Lung microvascular endothelial cell (primary cell): ENCODE data around the gene ZNF91. TPM values are rescaled to one million over a fixed set of nuclear protein-coding genes. Genes with fewer than 3 reads are reported as not detected.
"Not testable (repeated sequence)": the region's sequence is repeated elsewhere in the genome, so short reads cannot be mapped to it uniquely, and the experiment has no call there.

Experiments
- DNase-seq, 2 donors: peaks; one replicate each; pipeline versions ENCODE4 v3.0.0 to v3.0.0-alpha.2; 2010; ENCODE audit warnings: low read depth in 2 of 2
- total RNA-seq: library from RNA; depleted of rRNA; stranded (reverse); fragments of >200 nt; gene quantifications from 2 replicates; pipeline ENCODE4 v1.2.1, GENCODE V29; 2014

The ZNF91 gene
- total RNA-seq, 1 donor from 2014 or later, result 11.1 TPM

- not testable (repeated sequence) for DNase-seq
Measured at GRCh38 chr19:23318941-23319340, 76.3 kb downstream of the ZNF91 start.

GRCh38 chr19:23318143-23318542 lies 77.1 kb downstream of the ZNF91 start:
- no peak for DNase-seq

GRCh38 chr19:23315286-23315685 lies 80.0 kb downstream of the ZNF91 start:
- no peak for DNase-seq

GRCh38 chr19:23314505-23315251 lies 80.6 kb downstream of the ZNF91 start:
- DNase-seq, result no peak

- no peak for DNase-seq
Measured at GRCh38 chr19:23313196-23313595, 82.1 kb downstream of the ZNF91 start.

- DNase-seq, result no peak
Measured at GRCh38 chr19:23312515-23312914, 82.8 kb downstream of the ZNF91 start.

- DNase-seq, result no peak
Measured at GRCh38 chr19:23311551-23311950, 83.7 kb downstream of the ZNF91 start.

- no peak for DNase-seq
Measured at GRCh38 chr19:23310729-23311211, 84.5 kb downstream of the ZNF91 start.

GRCh38 chr19:23309926-23310325 lies 85.3 kb downstream of the ZNF91 start:
- DNase-seq, result no peak

GRCh38 chr19:23305555-23305954 lies 89.7 kb downstream of the ZNF91 start:
- DNase-seq, result no peak

GRCh38 chr19:23304238-23304637 lies 91.0 kb downstream of the ZNF91 start:
- DNase-seq, result no peak

- DNase-seq, result no peak
Measured at GRCh38 chr19:23294141-23294540, 101.1 kb downstream of the ZNF91 start.

- not testable (repeated sequence) for DNase-seq
Measured at GRCh38 chr19:23289966-23290365, 105.3 kb downstream of the ZNF91 start.

Other genes starting within 250 kb of the ZNF91 start
- 3.3 and 4.4 TPM in 2 replicates for gene ZNF724, start 145.1 kb downstream of the ZNF91 start, total RNA-seq